Bone marrow (tissue), 2 donors: Measurements from ENCODE around the gene NIT2.

Experiments used
- DNase-seq, 2 donors: peaks; one replicate each; lab custom pipeline; 2025; lab: John Stamatoyannopoulos, UW

NIT2 gene

GRCh38 chr3:100396967-100397366 is 62.4 kb downstream of the NIT2 start:
- no peak for DNase-seq

GRCh38 chr3:100399341-100400071 is 64.9 kb downstream of the NIT2 start:
- no peak for DNase-seq

GRCh38 chr3:100400419-100400779 is 65.8 kb downstream of the NIT2 start:
- peak; percentile 14 to 39 for DNase-seq

- DNase-seq: peak; percentile 90 to 98
Observed at GRCh38 chr3:100400780-100401673, 66.5 kb downstream of the NIT2 start, which contains the start of the genes LNP1 and TOMM70. Gene LNP1 (plus strand): TSS chr3:100401539. CDS start chr3:100429730, 28,191 bp downstream. Gene TOMM70 (minus strand): TSS chr3:100401089. CDS start chr3:100400949, 140 bp downstream.

GRCh38 chr3:100401674-100402041 is 67.1 kb downstream of the NIT2 start:
- DNase-seq: no peak

GRCh38 chr3:100402256-100402655 is 67.7 kb downstream of the NIT2 start:
- DNase-seq: no peak

GRCh38 chr3:100402891-100403290 is 68.3 kb downstream of the NIT2 start:
- DNase-seq: no peak

- no peak for DNase-seq
Observed at GRCh38 chr3:100403362-100404249, 69.0 kb downstream of the NIT2 start.

GRCh38 chr3:100404250-100404548 is 69.6 kb downstream of the NIT2 start:
- no peak for DNase-seq

- no peak for DNase-seq
Observed at GRCh38 chr3:100407164-100407563, 72.6 kb downstream of the NIT2 start.

- no peak for DNase-seq
Observed at GRCh38 chr3:100407977-100408532, 73.5 kb downstream of the NIT2 start.
